ACHN (cell line): ENCODE data around the gene DCP2.
"Not testable (repeated sequence)": the region's sequence is repeated elsewhere in the genome, so short reads cannot be mapped to it uniquely, and the experiment has no call there.

Experiments used
- DNase-seq: peaks from one replicate; pipeline ENCODE4 v3.0.0-alpha.2; 2015
- in situ Hi-C: cut with HindIII; loops from 2 replicates; pipeline ENCODE4 v1.10.0; 2017; ENCODE audit warnings: low sequenced_read_pairs, low pct_ligation_motif_present, low pct_unique_long_range_greater_than_20kb

The DCP2 gene

GRCh38 chr5:112960863-112961504 lies 15.6 kb upstream of the DCP2 start:
- in situ Hi-C loops = no loop called here
- DNase-seq = no peak

GRCh38 chr5:112963374-112963733 lies 13.2 kb upstream of the DCP2 start:
- DNase-seq, in situ Hi-C loops: not testable (repeated sequence)

DNA sequence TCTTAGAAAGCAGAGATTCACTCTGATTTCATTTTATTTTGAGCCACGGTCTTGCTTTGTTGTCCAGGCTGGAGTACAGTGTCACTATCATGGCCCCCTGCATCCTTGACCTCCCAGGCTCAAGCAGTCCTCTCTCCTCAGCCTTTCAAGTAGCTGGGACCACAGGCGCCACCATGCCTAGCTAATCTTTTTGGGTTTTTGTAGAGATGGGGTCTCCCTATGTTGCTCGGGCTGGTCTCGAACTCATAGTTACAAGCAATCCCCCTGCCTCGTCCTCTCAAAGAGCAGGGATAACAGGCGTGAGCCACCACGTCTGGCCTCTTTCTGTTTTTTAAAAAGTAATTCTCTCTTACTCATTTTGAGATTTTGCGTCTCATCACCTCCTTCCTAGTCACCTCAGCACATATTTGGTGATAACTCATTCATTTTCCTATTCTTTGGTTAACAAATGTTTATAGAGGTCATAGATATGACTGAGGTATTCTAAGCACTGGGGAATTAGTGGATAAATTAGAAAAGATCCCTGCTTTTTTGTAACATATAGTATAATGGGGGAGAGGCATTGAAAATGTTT lies 10.8 kb upstream of the DCP2 start:
- DNase-seq = no peak
- in situ Hi-C loops = no loop called here

GRCh38 chr5:112967520-112968083 lies 9.0 kb upstream of the DCP2 start:
- in situ Hi-C loops = no loop called here
- DNase-seq = no peak

- DNase-seq = no peak
- in situ Hi-C loops = no loop called here
Observed at GRCh38 chr5:112968411-112969106, 8.0 kb upstream of the DCP2 start.

DNA sequence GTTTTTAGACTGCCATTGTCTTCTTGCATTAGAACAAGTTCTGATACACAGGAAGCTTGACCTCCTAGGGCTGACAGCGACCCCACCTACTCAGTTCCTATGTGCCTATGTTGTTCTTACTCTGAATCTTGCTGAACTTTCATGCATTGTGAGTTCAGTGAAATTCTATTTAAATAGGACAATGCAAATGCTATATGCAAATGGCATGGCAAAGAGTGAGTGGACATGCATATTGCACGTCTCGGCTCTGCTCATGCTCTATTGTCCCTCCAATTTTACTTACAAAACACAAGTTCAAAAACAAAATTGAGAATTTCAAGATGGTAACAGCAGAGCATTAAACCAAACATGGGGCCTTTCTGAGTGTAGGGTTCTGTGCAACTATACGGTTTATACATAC lies 5.3 kb upstream of the DCP2 start:
- in situ Hi-C loops = no loop called here
- no peak for DNase-seq

DNA sequence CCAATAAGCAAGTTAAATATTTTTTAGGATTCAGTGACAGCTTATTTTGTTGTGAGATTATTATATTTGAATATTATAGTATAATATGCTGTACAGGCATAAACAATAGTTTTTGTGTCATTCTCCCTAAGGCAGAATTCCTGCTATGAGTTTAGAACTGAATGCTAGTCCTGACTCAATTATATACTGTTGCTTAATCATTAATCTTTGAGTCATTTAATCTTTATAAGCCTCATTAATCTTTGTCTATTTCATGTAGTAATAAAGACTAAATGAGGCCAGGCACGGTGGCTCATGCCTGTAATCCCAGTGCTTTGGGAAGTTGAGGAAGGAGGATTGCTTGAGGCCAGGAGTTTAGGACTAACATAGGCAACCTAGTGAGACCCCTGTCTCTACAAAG lies 3.6 kb upstream of the DCP2 start:
- no peak for DNase-seq
- in situ Hi-C loops = no loop called here

- in situ Hi-C loops = no loop called here
- DNase-seq = no peak
Observed at GRCh38 chr5:112973904-112974303, 2.7 kb upstream of the DCP2 start.

GRCh38 chr5:112974901-112975300 lies 1.7 kb upstream of the DCP2 start:
- in situ Hi-C loops = no loop called here
- no peak for DNase-seq

GRCh38 chr5:112975721-112976431 lies 722 bp upstream of the DCP2 start:
- in situ Hi-C loops = no loop called here
- no peak for DNase-seq

GRCh38 chr5:112977440-112977861 lies 853 bp downstream of the DCP2 start:
- in situ Hi-C loops = no loop called here
- peak; percentile 24 for DNase-seq

DNA sequence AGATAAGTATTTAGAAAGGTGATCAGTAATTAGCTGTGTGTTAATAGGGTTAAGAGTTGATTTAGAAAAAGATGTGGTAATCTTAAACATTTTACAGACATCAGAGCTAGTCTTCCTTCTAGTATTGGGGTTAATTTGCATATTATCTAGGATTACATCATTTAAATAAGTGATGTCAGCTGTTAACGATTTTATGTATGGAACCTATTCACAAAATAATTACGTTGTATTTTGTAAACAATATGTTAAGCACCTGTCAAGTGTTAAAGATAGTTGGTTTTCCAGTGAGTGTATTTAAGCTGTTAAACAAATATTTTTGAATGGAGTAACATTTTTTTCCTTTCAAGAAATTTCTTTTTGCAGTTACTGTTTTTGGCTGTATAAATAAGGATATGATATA lies 2.2 kb downstream of the DCP2 start:
- DNase-seq = no peak
- in situ Hi-C loops = no loop called here

- no peak for DNase-seq
- in situ Hi-C loops = no loop called here
Observed at GRCh38 chr5:112979723-112980122, 3.1 kb downstream of the DCP2 start.

DNA sequence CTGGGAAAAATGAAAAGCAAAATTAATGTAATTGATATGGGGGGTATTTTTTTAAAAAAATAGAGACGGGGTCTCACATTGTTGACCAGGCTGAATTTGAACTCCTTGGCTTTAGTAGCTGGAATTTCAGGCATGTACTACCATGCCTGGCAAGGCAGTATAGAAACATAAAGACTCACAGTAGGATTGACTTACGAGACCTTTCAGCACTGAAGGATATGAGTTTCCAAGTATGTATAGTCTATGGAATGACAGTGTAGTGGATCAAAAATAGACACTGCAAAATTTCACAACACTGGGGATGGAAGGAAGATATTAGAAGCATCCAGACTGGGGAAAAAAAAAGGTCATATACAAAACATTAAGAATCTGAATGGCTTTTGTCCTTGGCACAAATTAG lies 6.8 kb downstream of the DCP2 start:
- DNase-seq = no peak
- in situ Hi-C loops = no loop called here

DNA sequence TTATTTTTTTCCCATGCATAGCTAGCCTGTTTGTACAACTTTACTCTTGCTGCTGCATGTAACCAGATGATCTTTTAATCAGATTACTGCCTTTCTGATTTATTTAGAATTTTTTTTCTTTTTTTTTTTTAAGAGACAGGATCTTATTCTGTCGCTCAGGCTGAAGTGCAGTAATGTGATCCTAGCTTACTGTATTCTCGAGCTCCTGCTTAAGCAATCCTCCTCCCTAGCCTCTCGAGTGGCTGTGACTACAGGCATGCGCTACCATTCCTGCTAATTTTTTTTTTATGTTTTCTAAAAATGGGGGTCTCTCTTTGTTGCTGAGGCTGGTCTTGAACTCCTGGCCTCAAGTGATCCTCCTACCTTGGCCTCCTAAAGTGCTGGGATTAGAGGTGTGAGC lies 9.6 kb downstream of the DCP2 start:
- in situ Hi-C loops = no loop called here
- DNase-seq = no peak

- in situ Hi-C loops = no loop called here
Observed at GRCh38 chr5:112995764-112996618, 19.4 kb downstream of the DCP2 start.

GRCh38 chr5:112996830-112997374 lies 20.3 kb downstream of the DCP2 start:
- no peak for DNase-seq
- in situ Hi-C loops = no loop called here

More at GRCh38 chr5:112995764-112996618, 19.4 kb downstream of the DCP2 start:
- peak; percentile 69 for DNase-seq

DNA sequence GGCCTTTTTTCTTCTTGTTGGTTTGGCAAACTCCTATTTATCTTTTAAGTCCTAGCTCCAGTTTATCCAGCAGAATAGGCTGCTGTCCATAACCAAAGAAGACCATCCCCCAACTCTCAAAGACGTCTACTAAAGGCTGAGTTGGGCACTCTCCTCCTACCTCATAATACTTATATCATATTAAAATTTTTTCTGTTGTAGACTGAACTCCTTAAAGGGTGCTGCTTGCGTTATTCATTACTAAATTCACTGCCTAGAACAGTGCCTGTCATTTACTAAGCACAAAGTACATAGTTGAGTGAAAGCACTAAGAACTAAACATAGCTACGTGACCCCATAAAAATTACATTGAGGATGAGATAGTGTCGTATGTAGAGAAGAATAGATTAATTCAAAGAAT lies 21.7 kb downstream of the DCP2 start:
- no peak for DNase-seq
- in situ Hi-C loops = no loop called here
